Measurements from ENCODE around the gene MYBPC2.

MYBPC2 gene

GRCh38 chr19:50398675-50399367 is 33.9 kb upstream of the MYBPC2 start:
- H3K36me3 ChIP-seq (ENCODE audit: low read length) = no peaks in the 10 kb centered on the region

GRCh38 chr19:50399368-50399745 is 33.3 kb upstream of the MYBPC2 start:
- Histone ChIP-seq H2AFZ (ENCODE audit: low read depth, low read length, severe bottlenecking) (no peak overlapping the region), H3F3A (ENCODE audit: insufficient read depth) (no peaks in the 10 kb centered on the region), H3K9me2 (replicated peaks; ENCODE audit: insufficient read depth, low read length) (no peaks in the 10 kb centered on the region), H3K79me2 (ENCODE audit: insufficient read depth, low read length) (peaks cover 27% of the 10 kb centered on the region), H4K20me1 (ENCODE audit: low read depth, low read length) (no peaks in the 10 kb centered on the region), H3K4me2 (ENCODE audit: low read depth, low read length, poor library complexity, severe bottlenecking) (no peak overlapping the region), H3K27ac (ENCODE audit: low read depth, low read length) (no peak overlapping the region), H3K9ac (ENCODE audit: low read length) (no peak overlapping the region), H3K27me3 (ENCODE audit: low read length) (no peaks in the 10 kb centered on the region), H3K4me3 (ENCODE audit: insufficient read depth, low read length, poor library complexity, severe bottlenecking) (no peak overlapping the region), H3K36me3 (ENCODE audit: low read length) (no peaks in the 10 kb centered on the region), H3K9me3 (ENCODE audit: insufficient read depth, low read length) (no peaks in the 10 kb centered on the region)
- TF ChIP-seq CTCF (IDR thresholded peaks at IDR 0.05; ENCODE audit: insufficient read depth, low read length, poor library complexity, severe bottlenecking) (no peak), EZH2phosphoT487 (conservative IDR thresholded peaks at IDR 0.05; ENCODE audit: low read length) (no peak)

More at GRCh38 chr19:50398675-50399367, 33.9 kb upstream of the MYBPC2 start:
- no peaks in the 10 kb centered on the region for H3K9me2 ChIP-seq (replicated peaks; ENCODE audit: insufficient read depth, low read length)
- no peak overlapping the region for H3K27ac ChIP-seq (ENCODE audit: low read depth, low read length)
- H4K20me1 ChIP-seq (ENCODE audit: low read depth, low read length) = no peaks in the 10 kb centered on the region
- no peak overlapping the region for H3K4me2 ChIP-seq (ENCODE audit: low read depth, low read length, poor library complexity, severe bottlenecking)
- H3K9ac ChIP-seq (ENCODE audit: low read length) = no peak overlapping the region
- H3K4me3 ChIP-seq (ENCODE audit: insufficient read depth, low read length, poor library complexity, severe bottlenecking) = no peak overlapping the region
- no peaks in the 10 kb centered on the region for H3K9me3 ChIP-seq (ENCODE audit: insufficient read depth, low read length)
- no peak overlapping the region for H2AFZ ChIP-seq (ENCODE audit: low read depth, low read length, severe bottlenecking)
- no peaks in the 10 kb centered on the region for H3F3A ChIP-seq (ENCODE audit: insufficient read depth)
- TF ChIP-seq EZH2phosphoT487 (conservative IDR thresholded peaks at IDR 0.05; ENCODE audit: low read length) (no peak), CTCF (IDR thresholded peaks at IDR 0.05; ENCODE audit: insufficient read depth, low read length, poor library complexity, severe bottlenecking) (no peak)
- peaks cover 32% of the 10 kb centered on the region for H3K79me2 ChIP-seq (ENCODE audit: insufficient read depth, low read length)
- H3K27me3 ChIP-seq (ENCODE audit: low read length) = no peaks in the 10 kb centered on the region

- Histone ChIP-seq H3F3A (ENCODE audit: insufficient read depth) (no peaks in the 10 kb centered on the region), H2AFZ (ENCODE audit: low read depth, low read length, severe bottlenecking) (no peak overlapping the region), H3K27ac (ENCODE audit: low read depth, low read length) (no peak overlapping the region), H3K9me2 (replicated peaks; ENCODE audit: insufficient read depth, low read length) (no peaks in the 10 kb centered on the region), H3K36me3 (ENCODE audit: low read length) (no peaks in the 10 kb centered on the region), H3K4me2 (ENCODE audit: low read depth, low read length, poor library complexity, severe bottlenecking) (no peak overlapping the region), H3K4me3 (ENCODE audit: insufficient read depth, low read length, poor library complexity, severe bottlenecking) (no peak overlapping the region), H3K79me2 (ENCODE audit: insufficient read depth, low read length) (peaks cover 14% of the 10 kb centered on the region), H4K20me1 (ENCODE audit: low read depth, low read length) (no peaks in the 10 kb centered on the region), H3K27me3 (ENCODE audit: low read length) (no peaks in the 10 kb centered on the region), H3K9me3 (ENCODE audit: insufficient read depth, low read length) (no peaks in the 10 kb centered on the region), H3K9ac (ENCODE audit: low read length) (no peak overlapping the region)
- TF ChIP-seq CTCF (IDR thresholded peaks at IDR 0.05; ENCODE audit: insufficient read depth, low read length, poor library complexity, severe bottlenecking) (no peak), EZH2phosphoT487 (conservative IDR thresholded peaks at IDR 0.05; ENCODE audit: low read length) (no peak)
Measured at GRCh38 chr19:50401605-50402450, 30.9 kb upstream of the MYBPC2 start.
